Measurements from ENCODE around the gene INPP4A. TPM values are rescaled to one million over a fixed set of nuclear protein-coding genes. Genes with fewer than 3 reads are reported as not detected.

Gene INPP4A
- polyA plus RNA-seq, 1 experiment, result 12.9 TPM

- no peaks in the 10 kb centered on the region for H3K9me3 ChIP-seq (ENCODE audit: control insufficient read depth, insufficient read depth, low read length)
- no peaks in the 10 kb centered on the region for H3K27me3 ChIP-seq (ENCODE audit: control insufficient read depth, insufficient read depth, low read length)
- no peak overlapping the region for H3K4me3 ChIP-seq (ENCODE audit: low read depth, low read length)
- ChIA-PET POLR2A (no interaction called here), CTCF (no interaction called here)
- no peak for DNase-seq (ENCODE audit: low read depth, low spot score)
- no peak for TF ChIP-seq CTCF (IDR thresholded peaks at IDR 0.05; ENCODE audit: low read depth, low read length)
- no peak overlapping the region for H3K27ac ChIP-seq (ENCODE audit: low read depth, low read length)
Measured at GRCh38 chr2:98508709-98509066, 64.0 kb downstream of the INPP4A start.

GRCh38 chr2:98509542-98510321, 65.1 kb downstream of the INPP4A start:
- no peak overlapping the region for H3K27ac ChIP-seq (ENCODE audit: low read depth, low read length)
- no peaks in the 10 kb centered on the region for H3K27me3 ChIP-seq (ENCODE audit: control insufficient read depth, insufficient read depth, low read length)
- POLR2A ChIA-PET, result no interaction called here
- H3K9me3 ChIP-seq (ENCODE audit: control insufficient read depth, insufficient read depth, low read length), result no peaks in the 10 kb centered on the region
- H3K4me3 ChIP-seq (ENCODE audit: low read depth, low read length), result no peak overlapping the region
- CTCF ChIA-PET, result no interaction called here
- TF ChIP-seq CTCF (IDR thresholded peaks at IDR 0.05; ENCODE audit: low read depth, low read length), result no peak
- DNase-seq (ENCODE audit: low read depth, low spot score), result no peak

GRCh38 chr2:98510322-98510662, 65.6 kb downstream of the INPP4A start:
- no peak for TF ChIP-seq CTCF (IDR thresholded peaks at IDR 0.05; ENCODE audit: low read depth, low read length)
- Histone ChIP-seq H3K9me3 (ENCODE audit: control insufficient read depth, insufficient read depth, low read length) (no peaks in the 10 kb centered on the region), H3K4me3 (ENCODE audit: low read depth, low read length) (no peak overlapping the region), H3K27ac (ENCODE audit: low read depth, low read length) (no peak overlapping the region), H3K27me3 (ENCODE audit: control insufficient read depth, insufficient read depth, low read length) (no peaks in the 10 kb centered on the region)
- ChIA-PET CTCF (no interaction called here), POLR2A (no interaction called here)
- no peak for DNase-seq (ENCODE audit: low read depth, low spot score)

GRCh38 chr2:98511981-98512380, 67.3 kb downstream of the INPP4A start:
- H3K4me3 ChIP-seq (ENCODE audit: low read depth, low read length), result no peak overlapping the region

GRCh38 chr2:98512699-98513098, 68.0 kb downstream of the INPP4A start:
- Histone ChIP-seq H3K4me3 (ENCODE audit: low read depth, low read length) (no peak overlapping the region), H3K27me3 (ENCODE audit: control insufficient read depth, insufficient read depth, low read length) (no peaks in the 10 kb centered on the region), H3K27ac (ENCODE audit: low read depth, low read length) (no peak overlapping the region), H3K9me3 (ENCODE audit: control insufficient read depth, insufficient read depth, low read length) (no peaks in the 10 kb centered on the region)
- ChIA-PET CTCF (no interaction called here), POLR2A (no interaction called here)
- DNase-seq (ENCODE audit: low read depth, low spot score), result no peak
- TF ChIP-seq CTCF (IDR thresholded peaks at IDR 0.05; ENCODE audit: low read depth, low read length), result no peak

More at GRCh38 chr2:98511981-98512380, 67.3 kb downstream of the INPP4A start:
- ChIA-PET POLR2A (no interaction called here), CTCF (no interaction called here)
- H3K27ac ChIP-seq (ENCODE audit: low read depth, low read length), result no peak overlapping the region
- no peaks in the 10 kb centered on the region for H3K9me3 ChIP-seq (ENCODE audit: control insufficient read depth, insufficient read depth, low read length)
- TF ChIP-seq CTCF (IDR thresholded peaks at IDR 0.05; ENCODE audit: low read depth, low read length), result no peak
- H3K27me3 ChIP-seq (ENCODE audit: control insufficient read depth, insufficient read depth, low read length), result no peaks in the 10 kb centered on the region
- no peak for DNase-seq (ENCODE audit: low read depth, low spot score)

Measured in AG04450 (cell line).